HepG2 (cell line): Measurements from ENCODE around the gene YIF1A. TPM values are rescaled to one million over a fixed set of nuclear protein-coding genes. Genes with fewer than 3 reads are reported as not detected.

Experiments
- CCDC6 ChIP-seq: sonication (generic); formaldehyde crosslinking; IDR thresholded peaks from 2 replicates; pipeline ENCODE4 v1.8.1; 2022; ENCODE audit warnings: mild to moderate bottlenecking, missing genetic modification reagents, moderate library complexity
- HNF1A ChIP-seq, 2 experiments: sonication (generic) in 1 of 2; formaldehyde crosslinking in 1 of 2; IDR thresholded peaks; 2 replicates each; pipeline versions ENCODE4 v1.4.0 to v1.6.1; 2016 to 2020; ENCODE audit warnings: borderline replicate concordance in 1 of 2, low read depth in 1 of 2, mild to moderate bottlenecking in 1 of 2, missing genetic modification reagents in 1 of 2
- HNRNPH1 ChIP-seq: fragments of 200-400 bp; formaldehyde crosslinking; optimal IDR thresholded peaks from 2 replicates; pipeline ENCODE3; 2017; ENCODE audit warnings: mild to moderate bottlenecking, low read depth, low read length
- ISL2 ChIP-seq: sonication (generic); formaldehyde crosslinking; IDR thresholded peaks from 2 replicates; pipeline ENCODE4 v1.5.0; 2020; ENCODE audit warnings: missing genetic modification reagents
- KDM3A ChIP-seq: IDR thresholded peaks from 2 replicates; pipeline ENCODE4 v1.6.1; 2018; ENCODE audit warnings: low read depth, missing compliant biosample characterization
- PCBP1 ChIP-seq: fragments of 200-400 bp; formaldehyde crosslinking; IDR thresholded peaks from 2 replicates; pipeline ENCODE4 v1.6.1; 2017; ENCODE audit warnings: mild to moderate bottlenecking, low read depth, low read length, borderline replicate concordance
- RARA ChIP-seq: IDR thresholded peaks from 2 replicates; pipeline ENCODE4 v1.6.1; 2016; ENCODE audit warnings: missing genetic modification reagents, missing compliant biosample characterization
- RBFOX2 ChIP-seq: fragments of 200-400 bp; formaldehyde crosslinking; IDR thresholded peaks from 2 replicates; pipeline ENCODE4 v1.6.1; 2017; ENCODE audit warnings: low read depth, mild to moderate bottlenecking, low read length
- RFX5 ChIP-seq: IDR thresholded peaks from 2 replicates; pipeline ENCODE4 v1.6.1; 2011; ENCODE audit warnings: low read depth, low read length, improper control_type of control experiment
- SNRNP70 ChIP-seq: fragments of 200-400 bp; formaldehyde crosslinking; IDR thresholded peaks from 2 replicates; pipeline ENCODE4 v1.6.1; 2017; ENCODE audit warnings: mild to moderate bottlenecking, low read depth, low read length, moderate library complexity
- TGIF2 ChIP-seq: IDR thresholded peaks from 2 replicates; pipeline ENCODE4 v1.6.1; 2016; ENCODE audit warnings: control low read depth, missing compliant biosample characterization
- ZC3H4 ChIP-seq: sonication (generic); formaldehyde crosslinking; IDR thresholded peaks from 2 replicates; pipeline ENCODE4 v1.4.0; 2020; ENCODE audit warnings: missing genetic modification reagents, borderline replicate concordance
- ZNF672 ChIP-seq: sonication (generic); formaldehyde crosslinking; IDR thresholded peaks from 2 replicates; pipeline ENCODE4 v1.8.1; 2022; ENCODE audit warnings: missing genetic modification reagents
- ZNF713 ChIP-seq: sonication (generic); formaldehyde crosslinking; IDR thresholded peaks from 2 replicates; pipeline ENCODE4 v1.4.0; 2020; ENCODE audit warnings: mild to moderate bottlenecking, missing genetic modification reagents
- ZNF792 ChIP-seq: IDR thresholded peaks from 2 replicates; pipeline ENCODE4 v1.6.1; 2016
- ZNF83 ChIP-seq: sonication (generic); formaldehyde crosslinking; IDR thresholded peaks from 2 replicates; pipeline ENCODE4 v1.4.0; 2020; ENCODE audit warnings: missing genetic modification reagents, mild to moderate bottlenecking, borderline replicate concordance
- ZSCAN12 ChIP-seq: sonication (generic); formaldehyde crosslinking; IDR thresholded peaks from 2 replicates; pipeline ENCODE4 v1.9.0; 2021; ENCODE audit warnings: mild to moderate bottlenecking, missing genetic modification reagents
- ZSCAN31 ChIP-seq: sonication (generic); formaldehyde crosslinking; IDR thresholded peaks from 2 replicates; pipeline ENCODE4 v1.5.0; 2020; ENCODE audit warnings: low read depth, mild to moderate bottlenecking, missing genetic modification reagents
- ZSCAN9 ChIP-seq: IDR thresholded peaks from 2 replicates; pipeline ENCODE4 v1.6.1; 2016; ENCODE audit warnings: borderline replicate concordance
- polyA plus RNA-seq, 8 experiments: library from polyadenylated mRNA; depleted of rRNA in 3 of 8; stranded (reverse) in 7 of 8; unstranded in 1 of 8; fragments of >200 nt; fragmentation: Illumina TruSeq in 4 of 8; extraction: Trizol in 4 of 8; gene quantifications; 2 replicates each; pipeline versions ENCODE4 v1.2.1 to v1.2.3, GENCODE V29; 2011 to 2016; ENCODE audit warnings: low read depth in 4 of 8, missing spikeins in 1 of 8, mixed read lengths in 1 of 8; ENCODE audit not compliant: insufficient read depth in 1 of 8
- total RNA-seq, 5 experiments: library from RNA; depleted of rRNA; stranded (reverse); fragments of >200 nt; fragmentation: Illumina TruSeq; extraction: Trizol; gene quantifications; 2 replicates each; pipeline ENCODE4 v1.2.3, GENCODE V29; 2016; ENCODE audit warnings: low read depth in 1 of 5
- TF ChIP-seq, protein P1 (sequence below): sonication (generic); formaldehyde crosslinking; IDR thresholded peaks from 2 replicates; pipeline ENCODE4 v1.5.0; 2020; ENCODE audit warnings: mild to moderate bottlenecking, missing genetic modification reagents
- TF ChIP-seq, protein P2 (sequence below): sonication (generic); formaldehyde crosslinking; IDR thresholded peaks from 2 replicates; pipeline ENCODE4 v1.8.0; 2022; ENCODE audit warnings: mild to moderate bottlenecking, missing genetic modification reagents, moderate library complexity
- TF ChIP-seq, protein P3 (sequence below): sonication (generic); formaldehyde crosslinking; IDR thresholded peaks from 2 replicates; pipeline ENCODE4 v1.4.0; 2020; ENCODE audit warnings: mild to moderate bottlenecking, missing genetic modification reagents

YIF1A gene
- total and polyA plus RNA-seq, 2 of the 13 experiments (the other 11 are each of a cell fraction or from before 2014, with no cell fraction given): 133 to 145 TPM

DNA sequence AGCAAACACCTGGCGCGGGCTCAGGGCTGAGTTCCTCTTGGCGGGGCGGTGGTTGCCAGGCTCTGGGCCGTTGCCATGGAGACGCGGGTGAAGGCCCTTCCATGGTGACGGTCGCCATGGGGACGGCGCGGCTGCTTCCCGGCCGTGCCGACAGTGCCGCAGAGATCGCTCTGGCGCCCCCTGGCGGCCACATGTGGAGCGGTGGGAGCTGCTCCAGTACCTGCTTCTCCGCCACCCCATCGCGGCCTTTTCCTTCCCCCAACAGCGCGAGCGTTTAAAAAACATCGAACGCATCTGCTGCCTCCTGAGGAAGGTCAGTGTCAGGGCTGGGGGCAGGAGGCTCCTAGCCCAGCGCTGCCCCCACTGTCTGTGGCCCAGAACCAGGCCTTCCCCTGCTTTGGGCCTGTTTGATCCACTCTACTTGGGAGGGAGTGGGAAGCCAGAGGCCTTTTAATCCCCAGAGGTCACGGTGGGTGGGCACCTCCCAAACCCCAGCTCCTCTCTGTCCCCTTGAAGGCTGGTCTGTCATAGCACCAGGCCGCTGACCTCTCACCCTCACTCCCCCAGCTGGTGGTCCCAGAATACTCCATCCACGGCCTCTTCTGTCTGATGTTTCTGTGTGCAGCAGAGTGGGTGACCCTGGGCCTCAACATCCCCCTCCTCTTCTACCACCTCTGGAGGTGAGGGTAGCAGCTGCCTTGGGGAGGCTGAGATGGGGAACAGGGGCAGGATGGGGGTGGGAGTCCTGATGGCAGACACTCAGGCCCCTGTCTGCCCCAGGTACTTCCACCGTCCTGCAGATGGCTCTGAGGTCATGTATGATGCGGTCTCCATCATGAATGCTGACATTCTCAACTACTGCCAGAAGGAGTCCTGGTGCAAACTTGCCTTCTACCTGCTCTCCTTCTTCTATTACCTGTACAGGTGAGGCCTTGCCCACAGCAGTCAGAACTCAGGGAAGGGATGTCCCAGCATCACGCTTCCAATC lies 6.2 kb downstream of the YIF1A start (continued):
- TF ChIP-seq, protein P1, sequence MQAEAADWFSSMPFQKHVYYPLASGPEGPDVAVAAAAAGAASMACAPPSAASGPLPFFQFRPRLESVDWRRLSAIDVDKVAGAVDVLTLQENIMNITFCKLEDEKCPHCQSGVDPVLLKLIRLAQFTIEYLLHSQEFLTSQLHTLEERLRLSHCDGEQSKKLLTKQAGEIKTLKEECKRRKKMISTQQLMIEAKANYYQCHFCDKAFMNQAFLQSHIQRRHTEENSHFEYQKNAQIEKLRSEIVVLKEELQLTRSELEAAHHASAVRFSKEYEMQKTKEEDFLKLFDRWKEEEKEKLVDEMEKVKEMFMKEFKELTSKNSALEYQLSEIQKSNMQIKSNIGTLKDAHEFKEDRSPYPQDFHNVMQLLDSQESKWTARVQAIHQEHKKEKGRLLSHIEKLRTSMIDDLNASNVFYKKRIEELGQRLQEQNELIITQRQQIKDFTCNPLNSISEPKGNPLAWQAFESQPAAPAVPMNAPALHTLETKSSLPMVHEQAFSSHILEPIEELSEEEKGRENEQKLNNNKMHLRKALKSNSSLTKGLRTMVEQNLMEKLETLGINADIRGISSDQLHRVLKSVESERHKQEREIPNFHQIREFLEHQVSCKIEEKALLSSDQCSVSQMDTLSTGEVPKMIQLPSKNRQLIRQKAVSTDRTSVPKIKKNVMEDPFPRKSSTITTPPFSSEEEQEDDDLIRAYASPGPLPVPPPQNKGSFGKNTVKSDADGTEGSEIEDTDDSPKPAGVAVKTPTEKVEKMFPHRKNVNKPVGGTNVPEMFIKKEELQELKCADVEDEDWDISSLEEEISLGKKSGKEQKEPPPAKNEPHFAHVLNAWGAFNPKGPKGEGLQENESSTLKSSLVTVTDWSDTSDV (CRISPR knock-in tag): no peak
- 0 out of 2 replicates have a peak, but pooled peaks have one; percentile 90 for TF ChIP-seq PCBP1
- no peak for TF ChIP-seq ZSCAN12
- TF ChIP-seq, protein P2, sequence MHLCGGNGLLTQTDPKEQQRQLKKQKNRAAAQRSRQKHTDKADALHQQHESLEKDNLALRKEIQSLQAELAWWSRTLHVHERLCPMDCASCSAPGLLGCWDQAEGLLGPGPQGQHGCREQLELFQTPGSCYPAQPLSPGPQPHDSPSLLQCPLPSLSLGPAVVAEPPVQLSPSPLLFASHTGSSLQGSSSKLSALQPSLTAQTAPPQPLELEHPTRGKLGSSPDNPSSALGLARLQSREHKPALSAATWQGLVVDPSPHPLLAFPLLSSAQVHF (CRISPR knock-in tag): no peak
- TF ChIP-seq HNRNPH1: peak; percentile 26
- peak; percentile 87 for TF ChIP-seq RBFOX2
- TF ChIP-seq CCDC6 (CRISPR knock-in tag): peak; percentile 64; the same call in 1 of the 2 replicates
- no peak for TF ChIP-seq ZSCAN31 (CRISPR knock-in tag)
- TF ChIP-seq ZSCAN9: 0 out of 2 replicates have a peak, but pooled peaks have one; percentile 60
- TF ChIP-seq HNF1A (IDR thresholded peaks at IDR 0.05; ENCODE audit: low read depth): no peak
- TF ChIP-seq HNF1A (CRISPR knock-in tag; IDR thresholded peaks at IDR 0.05; ENCODE audit: borderline replicate concordance): peak; percentile 37; the same call in 1 of the 2 replicates
- TF ChIP-seq SNRNP70: no peak
- TF ChIP-seq, protein P3, sequence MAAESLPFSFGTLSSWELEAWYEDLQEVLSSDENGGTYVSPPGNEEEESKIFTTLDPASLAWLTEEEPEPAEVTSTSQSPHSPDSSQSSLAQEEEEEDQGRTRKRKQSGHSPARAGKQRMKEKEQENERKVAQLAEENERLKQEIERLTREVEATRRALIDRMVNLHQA (CRISPR knock-in tag): no peak
- no peak for TF ChIP-seq ZNF792 (CRISPR knock-in tag)
- no peak; the same call in 1 of the 2 replicates for TF ChIP-seq KDM3A (CRISPR knock-in tag)
- TF ChIP-seq ZNF672: no peak
- no peak for TF ChIP-seq ZNF713 (CRISPR knock-in tag)
- no peak for TF ChIP-seq RARA (CRISPR knock-in tag)
- peak; percentile 89 for TF ChIP-seq RFX5
- TF ChIP-seq ISL2 (CRISPR knock-in tag): no peak; the same call in 1 of the 2 replicates
- no peak for TF ChIP-seq ZC3H4 (CRISPR knock-in tag)
- peak; percentile 79 for TF ChIP-seq TGIF2 (CRISPR knock-in tag)
- TF ChIP-seq ZNF83: no peak
